Suprapubic skin (tissue), 4 donors: Measurements from ENCODE around the gene NODAL. TPM values are rescaled to one million over a fixed set of nuclear protein-coding genes. Genes with fewer than 3 reads are reported as not detected.
A peak's percentile ranks its signal among the peaks of the same experiment; 100 is the strongest.

Experiments used
- DNase-seq, 2 donors: peaks; one replicate each; pipeline ENCODE4 v3.0.0-alpha.2; 2019; ENCODE audit warnings: low spot score in 2 of 2
- H3K27ac ChIP-seq: fragments of 200-600 bp; sonication (generic); one replicate; pipeline ENCODE4 v1.5.1; 2019
- H3K27me3 ChIP-seq: fragments of 200-600 bp; sonication (generic); one replicate; pipeline ENCODE4 v1.5.1; 2019
- H3K36me3 ChIP-seq: fragments of 200-600 bp; sonication (generic); one replicate; pipeline ENCODE4 v1.5.1; 2019
- H3K4me1 ChIP-seq: fragments of 200-600 bp; sonication (generic); one replicate; pipeline ENCODE4 v1.5.1; 2019
- H3K4me3 ChIP-seq: fragments of 200-600 bp; sonication (generic); one replicate; pipeline ENCODE4 v1.5.1; 2019; ENCODE audit warnings: mild to moderate bottlenecking
- H3K9me3 ChIP-seq: fragments of 200-600 bp; sonication (generic); one replicate; pipeline ENCODE4 v1.5.1; 2019
- EP300 ChIP-seq: sonication (generic); formaldehyde crosslinking; IDR thresholded peaks from one replicate; pipeline ENCODE4 v1.6.1; 2017; ENCODE audit warnings: antibody characterized with exemption
- POLR2A ChIP-seq, 2 donors: fragments of 450-650 bp; IDR thresholded peaks; one replicate each; pipeline ENCODE4 v1.6.1; 2017; ENCODE audit warnings: antibody characterized with exemption in 2 of 2, mild to moderate bottlenecking in 2 of 2, moderate library complexity in 2 of 2
- POLR2AphosphoS5 ChIP-seq, 3 donors: sonication (generic); formaldehyde crosslinking; IDR thresholded peaks; one replicate each; pipeline ENCODE4 v1.6.1; 2017; ENCODE audit warnings: antibody characterized with exemption in 3 of 3
- WGBS: methylation state at CpG from one replicate; pipeline ENCODE4 v1.1.5; 2018; 5-methylcytosine and 5-hydroxymethylcytosine counted together
- total RNA-seq, 4 donors: library from RNA; depleted of rRNA; stranded (reverse); fragments of >200 nt; gene quantifications; one replicate each; pipeline ENCODE4 v1.1.0, GENCODE V29; 2016
- TF ChIP-seq, protein P1 (sequence below), 2 donors: fragments of 200-600 bp in 1 of 2; fragments of 450-650 bp in 1 of 2; sonication (generic) in 1 of 2; IDR thresholded peaks; one replicate each; pipeline ENCODE4 v1.5.1; 2016 to 2019; ENCODE audit warnings: antibody characterized with exemption in 2 of 2, mild to moderate bottlenecking in 1 of 2, moderate library complexity in 1 of 2

Gene NODAL
- total RNA-seq, 4 donors from 2014 or later = not detected

- DNase-seq = no peak
- TF ChIP-seq POLR2AphosphoS5 (IDR thresholded peaks at IDR 0.05) = no peak
- TF ChIP-seq, protein P1, sequence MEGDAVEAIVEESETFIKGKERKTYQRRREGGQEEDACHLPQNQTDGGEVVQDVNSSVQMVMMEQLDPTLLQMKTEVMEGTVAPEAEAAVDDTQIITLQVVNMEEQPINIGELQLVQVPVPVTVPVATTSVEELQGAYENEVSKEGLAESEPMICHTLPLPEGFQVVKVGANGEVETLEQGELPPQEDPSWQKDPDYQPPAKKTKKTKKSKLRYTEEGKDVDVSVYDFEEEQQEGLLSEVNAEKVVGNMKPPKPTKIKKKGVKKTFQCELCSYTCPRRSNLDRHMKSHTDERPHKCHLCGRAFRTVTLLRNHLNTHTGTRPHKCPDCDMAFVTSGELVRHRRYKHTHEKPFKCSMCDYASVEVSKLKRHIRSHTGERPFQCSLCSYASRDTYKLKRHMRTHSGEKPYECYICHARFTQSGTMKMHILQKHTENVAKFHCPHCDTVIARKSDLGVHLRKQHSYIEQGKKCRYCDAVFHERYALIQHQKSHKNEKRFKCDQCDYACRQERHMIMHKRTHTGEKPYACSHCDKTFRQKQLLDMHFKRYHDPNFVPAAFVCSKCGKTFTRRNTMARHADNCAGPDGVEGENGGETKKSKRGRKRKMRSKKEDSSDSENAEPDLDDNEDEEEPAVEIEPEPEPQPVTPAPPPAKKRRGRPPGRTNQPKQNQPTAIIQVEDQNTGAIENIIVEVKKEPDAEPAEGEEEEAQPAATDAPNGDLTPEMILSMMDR (IDR thresholded peaks at IDR 0.05) = no peak
- no peak for TF ChIP-seq POLR2A (IDR thresholded peaks at IDR 0.05)
- TF ChIP-seq EP300 = no peak
- Histone ChIP-seq H3K27me3 (no peaks in the 10 kb centered on the region), H3K27ac (peak overlapping the region; percentile 20), H3K9me3 (no peaks in the 10 kb centered on the region), H3K36me3 (no peaks in the 10 kb centered on the region), H3K4me1 (peaks cover 55% of the 10 kb centered on the region), H3K4me3 (no peak overlapping the region)
- 46% methylated on average over 3 of the region's 7 CpGs for WGBS
These were observed 40.5 kb upstream of the NODAL start for GRCh38 chr10:70481831-70482530.

- no peaks in the 10 kb centered on the region for H3K9me3 ChIP-seq
- WGBS = 90% methylated on average over 9 of the region's 9 CpGs
These were observed 39.6 kb upstream of the NODAL start for GRCh38 chr10:70481105-70481504.

GRCh38 chr10:70480239-70480861, 38.9 kb upstream of the NODAL start:
- WGBS = 70% methylated on average over 4 of the region's 9 CpGs
- Histone ChIP-seq H3K9me3 (no peaks in the 10 kb centered on the region), H3K27me3 (no peaks in the 10 kb centered on the region), H3K27ac (no peak overlapping the region), H3K36me3 (no peaks in the 10 kb centered on the region), H3K4me3 (peak overlapping the region; percentile 73), H3K4me1 (peaks cover 55% of the 10 kb centered on the region)
- no peak for TF ChIP-seq POLR2AphosphoS5 (IDR thresholded peaks at IDR 0.05)
- TF ChIP-seq, protein P1 (IDR thresholded peaks at IDR 0.05) = no peak
- TF ChIP-seq EP300 = no peak
- no peak for TF ChIP-seq POLR2A (IDR thresholded peaks at IDR 0.05)
- DNase-seq = no peak

More at GRCh38 chr10:70481105-70481504, 39.6 kb upstream of the NODAL start:
- TF ChIP-seq EP300 (no peak), POLR2AphosphoS5 (IDR thresholded peaks at IDR 0.05) (no peak), POLR2A (IDR thresholded peaks at IDR 0.05) (no peak)
- TF ChIP-seq, protein P1 (IDR thresholded peaks at IDR 0.05) = no peak
- Histone ChIP-seq H3K4me1 (peaks cover 55% of the 10 kb centered on the region), H3K27ac (no peak overlapping the region), H3K4me3 (no peak overlapping the region), H3K27me3 (no peaks in the 10 kb centered on the region), H3K36me3 (no peaks in the 10 kb centered on the region)
- DNase-seq = no peak

DNA sequence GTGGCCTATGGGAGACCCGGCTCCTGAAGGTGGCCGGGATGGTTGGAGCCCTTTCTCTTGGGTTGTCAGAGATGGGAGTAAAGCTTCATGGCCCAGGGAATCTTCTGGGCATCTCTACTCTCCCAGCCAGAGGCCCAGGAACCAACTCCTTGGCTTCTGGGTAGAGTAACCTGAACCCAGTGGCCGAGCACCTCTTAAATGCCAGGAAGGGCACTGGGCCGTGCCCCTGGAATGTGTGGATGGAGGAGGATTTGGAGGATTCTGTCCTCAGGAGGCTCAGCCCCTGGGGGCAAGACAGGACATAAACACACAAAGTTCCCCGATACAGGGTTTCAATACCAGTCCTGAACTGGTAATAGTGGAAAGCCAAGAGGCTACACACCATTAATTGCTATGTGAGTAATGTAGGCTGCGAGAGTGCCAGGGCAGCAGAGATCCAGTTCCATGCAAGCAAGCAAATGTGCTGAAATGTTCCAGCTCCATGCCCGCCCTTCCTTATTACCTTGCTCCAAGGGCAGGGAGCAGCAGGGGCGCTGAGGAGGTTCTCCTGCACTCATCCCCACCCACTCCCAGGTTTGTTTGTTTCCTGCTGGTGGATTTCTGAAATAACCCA, 38.3 kb upstream of the NODAL start:
- peaks cover 55% of the 10 kb centered on the region for H3K4me1 ChIP-seq
- TF ChIP-seq, protein P1 (IDR thresholded peaks at IDR 0.05) = no peak
- no peak for TF ChIP-seq EP300
- no peak for TF ChIP-seq POLR2A (IDR thresholded peaks at IDR 0.05)
- TF ChIP-seq POLR2AphosphoS5 (IDR thresholded peaks at IDR 0.05) = no peak
- H3K27ac ChIP-seq = no peak overlapping the region
- 64% methylated on average over 8 of the region's 8 CpGs for WGBS
- no peak for DNase-seq
- no peaks in the 10 kb centered on the region for H3K9me3 ChIP-seq
- H3K36me3 ChIP-seq = no peaks in the 10 kb centered on the region
- H3K4me3 ChIP-seq = peak overlapping the region; percentile 73
- H3K27me3 ChIP-seq = no peaks in the 10 kb centered on the region

- TF ChIP-seq POLR2AphosphoS5 (IDR thresholded peaks at IDR 0.05) (no peak), EP300 (no peak), POLR2A (IDR thresholded peaks at IDR 0.05) (no peak)
- TF ChIP-seq, protein P1 (IDR thresholded peaks at IDR 0.05) = no peak
- H3K36me3 ChIP-seq = no peaks in the 10 kb centered on the region
- no peaks in the 10 kb centered on the region for H3K9me3 ChIP-seq
- H3K4me3 ChIP-seq = peak overlapping the region; percentile 73
- no peak for DNase-seq
- peak overlapping the region; percentile 70 for H3K27ac ChIP-seq
- 44% methylated on average over 11 of the region's 11 CpGs for WGBS
- peaks cover 55% of the 10 kb centered on the region for H3K4me1 ChIP-seq
- H3K27me3 ChIP-seq = no peaks in the 10 kb centered on the region
These were observed 37.7 kb upstream of the NODAL start for GRCh38 chr10:70479165-70479581.
